ENCODE measurements around the gene ARHGDIA.
A peak's percentile ranks its signal among the peaks of the same experiment; 100 is the strongest.

Gene ARHGDIA

DNA sequence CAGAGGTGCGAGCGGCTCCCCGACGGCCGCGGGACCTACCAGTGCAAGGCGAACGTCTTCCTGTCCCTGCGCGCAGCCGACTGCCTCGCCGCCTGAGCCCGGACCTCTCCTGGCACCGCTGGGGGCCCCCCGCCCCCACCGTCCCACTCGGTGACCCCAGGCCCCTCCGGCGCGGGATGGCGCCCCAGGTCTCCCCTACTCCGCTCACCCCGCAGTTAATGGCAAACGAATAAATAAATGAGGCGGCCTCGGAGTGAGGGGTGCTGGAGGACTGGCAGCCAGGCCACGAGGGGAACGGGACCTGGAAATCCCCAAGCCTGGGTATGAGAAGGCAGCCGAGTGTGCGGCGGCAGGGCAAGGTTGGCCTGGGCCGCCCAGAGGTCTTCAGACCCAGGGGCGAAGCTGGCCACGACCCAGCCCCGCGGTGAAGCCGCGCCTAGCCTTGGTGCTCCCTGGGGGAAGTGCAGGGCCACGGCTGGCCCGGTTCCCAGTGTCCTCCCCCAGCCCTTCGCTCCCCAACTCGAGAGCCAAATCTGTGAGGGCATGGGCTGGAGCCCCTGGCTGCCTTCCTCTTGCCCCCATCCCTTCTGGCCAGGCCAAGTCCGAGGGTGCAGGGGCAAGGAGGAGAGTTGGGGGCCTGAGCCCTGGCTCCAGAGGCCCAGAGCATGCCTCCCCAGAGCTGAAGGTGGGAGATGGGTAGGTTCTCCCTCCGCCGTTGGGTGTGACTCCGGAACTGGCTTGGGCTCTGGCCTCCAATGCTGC, 31.7 kb upstream of the ARHGDIA start:
- Histone ChIP-seq H3K9ac (ENCODE audit: low read length) (no peak overlapping the region), H3K14ac (ENCODE audit: low read length in 2 of 2) (peak overlapping the region in 1 of 2 experiments; percentile 36), H3K4me3 (ENCODE audit: insufficient read depth in 1 of 2, low read depth in 1 of 2, low read length in 2 of 2) (peak overlapping the region in 1 of 2 experiments; percentile 55), H3K9me3 (ENCODE audit: control insufficient read depth, low read length) (no peaks in the 10 kb centered on the region), H2BK12ac (ENCODE audit: low read length in 2 of 2) (no peak overlapping the region), H3K18ac (ENCODE audit: low read depth in 1 of 2, low read length in 2 of 2) (peak overlapping the region; percentile 47 to 65), H4K8ac (ENCODE audit: low read length) (peak overlapping the region; percentile 74), H3K36me3 (ENCODE audit: control insufficient read depth in 1 of 2, insufficient read depth in 2 of 2, low read depth in 1 of 2, low read length in 2 of 2) (peaks cover 50 to 79% of the 10 kb centered on the region in 2 experiments), H3K79me1 (replicated peaks; ENCODE audit: low read length, poor library complexity, severe bottlenecking) (peaks cover 17% of the 10 kb centered on the region), H2BK15ac (ENCODE audit: low read depth, poor library complexity, severe bottlenecking) (peak overlapping the region; percentile 23), H3K27me3 (ENCODE audit: control insufficient read depth in 1 of 2, insufficient read depth in 1 of 2, low read length in 2 of 2) (peaks cover 0 to 8% of the 10 kb centered on the region in 2 experiments), H3K4me2 (ENCODE audit: low read length, poor library complexity, severe bottlenecking) (peak overlapping the region; percentile 70), H4K91ac (ENCODE audit: low read length) (peak overlapping the region; percentile 22), H2AFZ (ENCODE audit: low read depth, low read length) (peak overlapping the region; percentile 34), H2BK120ac (ENCODE audit: low read depth, low read length) (no peak overlapping the region), H3K23ac (ENCODE audit: low read length in 2 of 2) (peak overlapping the region in 1 of 2 experiments; percentile 85), H2BK5ac (ENCODE audit: low read depth, low read length, poor library complexity, severe bottlenecking) (no peak overlapping the region), H3K27ac (ENCODE audit: low read length, poor library complexity, severe bottlenecking) (no peak overlapping the region), H3K4me1 (ENCODE audit: control insufficient read depth, insufficient read depth, low read depth, low read length) (peaks cover 38% of the 10 kb centered on the region), H3K4ac (ENCODE audit: low read depth in 1 of 2, low read length in 2 of 2) (peak overlapping the region in 1 of 2 experiments; percentile 64), H2AK5ac (ENCODE audit: low read length, severe bottlenecking) (no peak overlapping the region)
- DNase-seq: no peak
- WGBS: 46% methylated on average over 45 of the region's 47 CpGs

DNA sequence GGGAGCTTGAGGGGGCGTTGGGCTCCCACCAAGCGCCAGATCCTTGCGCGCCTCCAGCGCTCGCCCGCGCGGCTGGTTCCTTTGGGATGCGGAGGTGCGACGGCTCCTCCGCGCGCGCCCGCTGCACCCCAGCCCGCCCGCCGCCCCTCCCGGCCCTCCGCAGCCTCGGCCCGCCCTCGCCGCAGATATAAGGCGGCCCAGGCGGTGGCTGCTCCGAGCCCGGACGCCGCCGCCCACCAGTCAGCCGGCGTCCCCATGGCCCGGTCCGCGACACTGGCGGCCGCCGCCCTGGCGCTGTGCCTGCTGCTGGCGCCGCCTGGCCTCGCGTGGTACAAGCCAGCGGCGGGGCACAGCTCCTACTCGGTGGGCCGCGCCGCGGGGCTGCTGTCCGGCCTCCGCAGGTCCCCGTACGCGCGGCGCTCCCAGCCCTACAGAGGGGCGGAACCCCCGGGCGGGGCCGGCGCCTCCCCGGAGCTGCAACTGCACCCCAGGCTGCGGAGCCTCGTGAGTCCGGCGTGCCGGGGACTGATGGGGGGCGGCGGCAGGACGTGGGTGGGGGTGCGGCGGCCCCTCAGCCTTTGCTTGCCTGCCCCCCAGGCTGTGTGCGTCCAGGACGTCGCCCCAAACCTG, 31.0 kb upstream of the ARHGDIA start, which contains the start of gene NPB:
Gene NPB (plus strand): TSS at position 216 of the 630 bp plus-strand sequence. CDS start 40 bp downstream, at position 256.
- WGBS: 6% methylated on average over 56 of the region's 79 CpGs
- H3K18ac ChIP-seq (ENCODE audit: low read depth in 1 of 2, low read length in 2 of 2): peak within 1 kb of the TSS; percentile 48 to 67
- peaks cover 17% of the 10 kb centered on the region for H3K79me1 ChIP-seq (replicated peaks; ENCODE audit: low read length, poor library complexity, severe bottlenecking)
- H2BK12ac ChIP-seq (ENCODE audit: low read length in 2 of 2): no peak within 1 kb of the TSS
- DNase-seq: peak; percentile 12
- peak within 1 kb of the TSS in 1 of 2 experiments; percentile 85 for H3K23ac ChIP-seq (ENCODE audit: low read length in 2 of 2)
- peaks cover 50 to 72% of the 10 kb centered on the region in 2 experiments for H3K36me3 ChIP-seq (ENCODE audit: control insufficient read depth in 1 of 2, insufficient read depth in 2 of 2, low read depth in 1 of 2, low read length in 2 of 2)
- no peak within 1 kb of the TSS for H2BK5ac ChIP-seq (ENCODE audit: low read depth, low read length, poor library complexity, severe bottlenecking)
- peak within 1 kb of the TSS in 1 of 2 experiments; percentile 64 for H3K4ac ChIP-seq (ENCODE audit: low read depth in 1 of 2, low read length in 2 of 2)
- peaks cover 0 to 8% of the 10 kb centered on the region in 2 experiments for H3K27me3 ChIP-seq (ENCODE audit: control insufficient read depth in 1 of 2, insufficient read depth in 1 of 2, low read length in 2 of 2)
- H2BK15ac ChIP-seq (ENCODE audit: low read depth, poor library complexity, severe bottlenecking): no peak within 1 kb of the TSS
- peak within 1 kb of the TSS; percentile 74 for H4K8ac ChIP-seq (ENCODE audit: low read length)
- H2AK5ac ChIP-seq (ENCODE audit: low read length, severe bottlenecking): no peak within 1 kb of the TSS
- H3K27ac ChIP-seq (ENCODE audit: low read length, poor library complexity, severe bottlenecking): no peak within 1 kb of the TSS
- H3K4me2 ChIP-seq (ENCODE audit: low read length, poor library complexity, severe bottlenecking): peak within 1 kb of the TSS; percentile 70
- no peak within 1 kb of the TSS for H2BK120ac ChIP-seq (ENCODE audit: low read depth, low read length)
- H3K9me3 ChIP-seq (ENCODE audit: control insufficient read depth, low read length): no peaks in the 10 kb centered on the region
- H3K4me1 ChIP-seq (ENCODE audit: control insufficient read depth, insufficient read depth, low read depth, low read length): peaks cover 42% of the 10 kb centered on the region
- H3K4me3 ChIP-seq (ENCODE audit: insufficient read depth in 1 of 2, low read depth in 1 of 2, low read length in 2 of 2): peak within 1 kb of the TSS; percentile 40 to 58
- peak within 1 kb of the TSS; percentile 34 for H2AFZ ChIP-seq (ENCODE audit: low read depth, low read length)
- no peak within 1 kb of the TSS for H3K9ac ChIP-seq (ENCODE audit: low read length)
- peak within 1 kb of the TSS in 1 of 2 experiments; percentile 62 for H3K14ac ChIP-seq (ENCODE audit: low read length in 2 of 2)
- H4K91ac ChIP-seq (ENCODE audit: low read length): peak within 1 kb of the TSS; percentile 30

DNA sequence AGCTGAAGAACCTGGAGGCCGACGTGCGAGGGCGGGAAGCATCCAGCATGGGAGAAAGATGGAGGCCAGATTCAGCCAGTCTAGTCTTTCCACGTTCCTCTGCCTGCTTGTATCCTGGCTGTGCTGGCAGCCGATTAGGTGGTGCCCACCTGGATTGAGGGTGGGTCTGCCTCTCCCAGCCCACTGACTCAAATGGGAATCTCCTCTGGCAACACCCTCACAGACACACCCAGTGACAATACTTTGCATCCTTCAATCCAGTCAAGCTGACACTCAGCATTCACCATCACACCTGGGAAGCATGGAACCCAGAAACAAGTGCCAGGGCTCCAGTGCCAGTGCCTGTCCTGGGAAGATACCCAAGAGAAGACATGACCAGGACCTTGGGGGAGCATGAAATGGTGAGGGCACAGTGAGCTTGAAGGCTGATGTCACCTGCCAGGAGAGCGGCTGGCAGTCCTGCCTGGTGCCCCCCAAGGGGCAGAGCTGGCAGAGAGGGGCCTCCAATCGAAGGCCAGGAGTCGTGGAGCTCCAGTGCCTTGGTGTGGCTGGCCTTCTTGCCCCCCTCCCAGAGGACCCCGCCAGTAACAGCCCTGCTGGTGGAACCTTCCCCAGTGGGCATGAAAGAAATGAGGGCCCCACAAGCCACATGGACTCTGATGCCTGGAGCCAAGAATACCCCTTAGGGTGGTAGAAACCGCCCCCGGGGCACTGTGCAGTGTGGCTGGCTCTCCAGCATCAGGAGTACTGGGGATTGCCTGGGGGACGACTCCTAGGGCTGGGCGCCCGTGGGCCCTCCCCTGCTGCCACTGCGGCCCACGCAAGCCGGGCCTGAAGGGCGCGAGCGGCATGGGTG, 30.3 kb upstream of the ARHGDIA start:
- Histone ChIP-seq H3K23ac (ENCODE audit: low read length in 2 of 2) (peak overlapping the region in 1 of 2 experiments; percentile 49), H2AK5ac (ENCODE audit: low read length, severe bottlenecking) (no peak overlapping the region), H3K36me3 (ENCODE audit: control insufficient read depth in 1 of 2, insufficient read depth in 2 of 2, low read depth in 1 of 2, low read length in 2 of 2) (peaks cover 49 to 67% of the 10 kb centered on the region in 2 experiments), H3K4me2 (ENCODE audit: low read length, poor library complexity, severe bottlenecking) (peak overlapping the region; percentile 70), H2AFZ (ENCODE audit: low read depth, low read length) (no peak overlapping the region), H3K4me3 (ENCODE audit: insufficient read depth in 1 of 2, low read depth in 1 of 2, low read length in 2 of 2) (peak overlapping the region; percentile 15 to 58), H4K8ac (ENCODE audit: low read length) (no peak overlapping the region), H2BK15ac (ENCODE audit: low read depth, poor library complexity, severe bottlenecking) (no peak overlapping the region), H2BK120ac (ENCODE audit: low read depth, low read length) (no peak overlapping the region), H3K27ac (ENCODE audit: low read length, poor library complexity, severe bottlenecking) (no peak overlapping the region), H3K18ac (ENCODE audit: low read depth in 1 of 2, low read length in 2 of 2) (peak overlapping the region; percentile 48 to 67), H3K27me3 (ENCODE audit: control insufficient read depth in 1 of 2, insufficient read depth in 1 of 2, low read length in 2 of 2) (peaks cover 0 to 8% of the 10 kb centered on the region in 2 experiments), H2BK5ac (ENCODE audit: low read depth, low read length, poor library complexity, severe bottlenecking) (no peak overlapping the region), H3K9ac (ENCODE audit: low read length) (no peak overlapping the region), H3K79me1 (replicated peaks; ENCODE audit: low read length, poor library complexity, severe bottlenecking) (peaks cover 18% of the 10 kb centered on the region), H3K4me1 (ENCODE audit: control insufficient read depth, insufficient read depth, low read depth, low read length) (peaks cover 42% of the 10 kb centered on the region), H3K4ac (ENCODE audit: low read depth in 1 of 2, low read length in 2 of 2) (peak overlapping the region in 1 of 2 experiments; percentile 50), H3K9me3 (ENCODE audit: control insufficient read depth, low read length) (no peaks in the 10 kb centered on the region), H3K14ac (ENCODE audit: low read length in 2 of 2) (peak overlapping the region in 1 of 2 experiments; percentile 62), H2BK12ac (ENCODE audit: low read length in 2 of 2) (no peak overlapping the region), H4K91ac (ENCODE audit: low read length) (peak overlapping the region; percentile 30)
- DNase-seq: no peak
- WGBS: 66% methylated on average over 21 of the region's 21 CpGs

Data from mesenchymal stem cell (in vitro differentiated cells and primary cell).